ENCODE results near the gene GAK.

The GAK gene

GRCh38 chr4:964346-965025 lies 32.4 kb upstream of the GAK start:
- DNase-seq, result no peak

- no peak for DNase-seq
These were observed 31.4 kb upstream of the GAK start for GRCh38 chr4:963276-964225.

- no peak for DNase-seq
These were observed 30.4 kb upstream of the GAK start for GRCh38 chr4:962231-963208.

- no peak for DNase-seq
These were observed 29.5 kb upstream of the GAK start for GRCh38 chr4:961351-962230.

- no peak for DNase-seq
These were observed 28.7 kb upstream of the GAK start for GRCh38 chr4:960636-961350.

GRCh38 chr4:960140-960635 lies 28.1 kb upstream of the GAK start:
- DNase-seq, result no peak

- no peak for DNase-seq
These were observed 27.4 kb upstream of the GAK start for GRCh38 chr4:959338-960139.

GRCh38 chr4:958696-959337 lies 26.7 kb upstream of the GAK start:
- DNase-seq, result no peak

- DNase-seq, result no peak
These were observed 26.2 kb upstream of the GAK start for GRCh38 chr4:958314-958665.

GRCh38 chr4:957581-958313 lies 25.6 kb upstream of the GAK start:
- no peak for DNase-seq

- no peak for DNase-seq
These were observed 25.1 kb upstream of the GAK start for GRCh38 chr4:957231-957580.

- DNase-seq, result no peak
These were observed 24.6 kb upstream of the GAK start for GRCh38 chr4:956531-957230.

GRCh38 chr4:955931-956381 lies 23.8 kb upstream of the GAK start:
- DNase-seq, result no peak

GRCh38 chr4:955161-955921 lies 23.2 kb upstream of the GAK start:
- DNase-seq, result no peak

GRCh38 chr4:954211-955020 lies 22.3 kb upstream of the GAK start:
- no peak for DNase-seq

- no peak for DNase-seq
These were observed 21.4 kb upstream of the GAK start for GRCh38 chr4:953574-953915.

Measured in activated T-cell treated with anti-CD3 and anti-CD28 coated beads for 4 hours (primary cell).